ENCODE results near the gene TTYH3.

DNA sequence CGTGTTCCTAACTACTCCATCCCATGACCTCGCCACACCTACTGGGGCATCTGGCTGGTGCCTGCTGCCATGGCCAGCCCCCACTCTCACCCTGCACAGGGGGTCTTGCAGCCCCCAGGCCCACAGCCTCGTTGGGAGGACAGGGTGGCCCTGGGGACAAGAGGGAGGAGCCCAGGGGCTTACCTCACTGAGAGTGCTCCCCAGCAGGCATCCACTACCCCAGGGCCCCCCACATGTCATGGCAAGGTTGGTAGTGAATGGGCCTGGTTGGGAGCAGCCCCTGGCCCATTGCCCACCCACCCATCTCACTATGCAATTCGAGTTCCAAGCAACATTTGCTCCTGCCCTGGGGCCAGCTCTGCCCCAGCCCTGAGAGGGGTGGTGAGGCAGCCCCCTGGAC lies 32.2 kb downstream of the TTYH3 start:
- TF ChIP-seq CTCF (conservative IDR thresholded peaks at IDR 0.05; ENCODE audit: low read length), result no peak
- no peak for TF ChIP-seq EZH2phosphoT487 (IDR thresholded peaks at IDR 0.05; ENCODE audit: borderline replicate concordance, low read depth, low read length)

Measured in OCI-LY7 (cell line).